ENCODE results near the gene SHOX. TPM values are rescaled to one million over a fixed set of nuclear protein-coding genes. Genes with fewer than 3 reads are reported as not detected.
"Not testable (repeated sequence)": the region's sequence is repeated elsewhere in the genome, so short reads cannot be mapped to it uniquely, and the experiment has no call there.

Gene SHOX
- total RNA-seq, 2 donors from 2014 or later = not detected

GRCh38 chrX:646228-646495 lies 15.6 kb downstream of the SHOX start:
- Mint-ChIP-seq H3K27me3 (ENCODE audit: low read depth) (peaks cover 13% of the 10 kb centered on the region), H3K4me1 (ENCODE audit: low read depth) (no peaks in the 10 kb centered on the region), H3K4me3 (no peak overlapping the region), H3K36me3 (ENCODE audit: insufficient read depth in 2 of 2) (no peaks in the 10 kb centered on the region), H3K9me3 (no peaks in the 10 kb centered on the region), H3K27ac (no peak overlapping the region)
- DNase-seq = no peak
- no peak for ATAC-seq (replicated peaks in 1 of 2)

- H3K36me3 Mint-ChIP-seq (ENCODE audit: insufficient read depth in 2 of 2) = no peaks in the 10 kb centered on the region
- peaks cover 13% of the 10 kb centered on the region for H3K27me3 Mint-ChIP-seq (ENCODE audit: low read depth)
- no peak overlapping the region for H3K27ac Mint-ChIP-seq
- ATAC-seq (replicated peaks in 1 of 2) (peak in 1 of 2 donors; percentile 30), DNase-seq (no peak)
- no peaks in the 10 kb centered on the region for H3K4me1 Mint-ChIP-seq (ENCODE audit: low read depth)
- H3K9me3 Mint-ChIP-seq = no peaks in the 10 kb centered on the region
- no peak overlapping the region for H3K4me3 Mint-ChIP-seq
These were observed 16.2 kb downstream of the SHOX start for GRCh38 chrX:646796-647195.

- H3K4me1 Mint-ChIP-seq (ENCODE audit: low read depth) = no peaks in the 10 kb centered on the region
- H3K36me3 Mint-ChIP-seq (ENCODE audit: insufficient read depth in 2 of 2) = no peaks in the 10 kb centered on the region
- no peak overlapping the region for H3K4me3 Mint-ChIP-seq
- H3K9me3 Mint-ChIP-seq = no peaks in the 10 kb centered on the region
- H3K27me3 Mint-ChIP-seq (ENCODE audit: low read depth) = peaks cover 18% of the 10 kb centered on the region
- DNase-seq (no peak), ATAC-seq (replicated peaks in 1 of 2) (no peak)
- H3K27ac Mint-ChIP-seq = no peak overlapping the region
These were observed 18.6 kb downstream of the SHOX start for GRCh38 chrX:649166-649565.

GRCh38 chrX:650324-650723 lies 19.7 kb downstream of the SHOX start:
- no peak for ATAC-seq (replicated peaks in 1 of 2)
- no peak overlapping the region for H3K4me3 Mint-ChIP-seq
- H3K36me3 Mint-ChIP-seq (ENCODE audit: insufficient read depth in 2 of 2) = no peaks in the 10 kb centered on the region
- no peak overlapping the region for H3K27ac Mint-ChIP-seq
- H3K9me3 Mint-ChIP-seq = no peaks in the 10 kb centered on the region
- peaks cover 11% of the 10 kb centered on the region for H3K27me3 Mint-ChIP-seq (ENCODE audit: low read depth)
- no peak for DNase-seq
- no peaks in the 10 kb centered on the region for H3K4me1 Mint-ChIP-seq (ENCODE audit: low read depth)

GRCh38 chrX:650811-651210 lies 20.2 kb downstream of the SHOX start:
- H3K9me3 Mint-ChIP-seq = no peaks in the 10 kb centered on the region
- ATAC-seq (replicated peaks in 1 of 2) (no peak), DNase-seq (no peak)
- H3K36me3 Mint-ChIP-seq (ENCODE audit: insufficient read depth in 2 of 2) = no peaks in the 10 kb centered on the region
- no peak overlapping the region for H3K27ac Mint-ChIP-seq
- H3K4me3 Mint-ChIP-seq = no peak overlapping the region
- H3K4me1 Mint-ChIP-seq (ENCODE audit: low read depth) = no peaks in the 10 kb centered on the region
- H3K27me3 Mint-ChIP-seq (ENCODE audit: low read depth) = peaks cover 11% of the 10 kb centered on the region

GRCh38 chrX:651922-652321 lies 21.3 kb downstream of the SHOX start:
- not testable (repeated sequence) for ATAC-seq (replicated peaks in 1 of 2); H3K9me3 Mint-ChIP-seq; H3K36me3 Mint-ChIP-seq (ENCODE audit: insufficient read depth in 2 of 2); H3K27me3 Mint-ChIP-seq (ENCODE audit: low read depth); DNase-seq; H3K27ac Mint-ChIP-seq; H3K4me1 Mint-ChIP-seq (ENCODE audit: low read depth); H3K4me3 Mint-ChIP-seq

- Mint-ChIP-seq H3K4me1 (ENCODE audit: low read depth) (no peaks in the 10 kb centered on the region), H3K27me3 (ENCODE audit: low read depth) (peaks cover 4% of the 10 kb centered on the region), H3K9me3 (no peaks in the 10 kb centered on the region), H3K4me3 (no peak overlapping the region), H3K36me3 (ENCODE audit: insufficient read depth in 2 of 2) (no peaks in the 10 kb centered on the region), H3K27ac (no peak overlapping the region)
- ATAC-seq (replicated peaks in 1 of 2) (no peak), DNase-seq (no peak)
These were observed 21.8 kb downstream of the SHOX start for GRCh38 chrX:652341-652741.

GRCh38 chrX:653306-653705 lies 22.7 kb downstream of the SHOX start:
- ATAC-seq (replicated peaks in 1 of 2) = no peak
- H3K4me1 Mint-ChIP-seq (ENCODE audit: low read depth) = no peaks in the 10 kb centered on the region
- H3K9me3 Mint-ChIP-seq = no peaks in the 10 kb centered on the region
- H3K4me3 Mint-ChIP-seq = no peak overlapping the region
- DNase-seq = no peak
- peaks cover 4% of the 10 kb centered on the region for H3K27me3 Mint-ChIP-seq (ENCODE audit: low read depth)
- H3K27ac Mint-ChIP-seq = no peak overlapping the region
- H3K36me3 Mint-ChIP-seq (ENCODE audit: insufficient read depth in 2 of 2) = no peaks in the 10 kb centered on the region

GRCh38 chrX:661154-661553 lies 30.6 kb downstream of the SHOX start:
- Mint-ChIP-seq H3K36me3 (ENCODE audit: insufficient read depth in 2 of 2) (no peaks in the 10 kb centered on the region), H3K9me3 (no peaks in the 10 kb centered on the region), H3K4me3 (no peak overlapping the region), H3K4me1 (ENCODE audit: low read depth) (no peaks in the 10 kb centered on the region), H3K27ac (no peak overlapping the region), H3K27me3 (ENCODE audit: low read depth) (no peaks in the 10 kb centered on the region)
- no peak for DNase-seq
- no peak for ATAC-seq (replicated peaks in 1 of 2)

- ATAC-seq (replicated peaks in 1 of 2) = no peak
- no peaks in the 10 kb centered on the region for H3K9me3 Mint-ChIP-seq
- H3K36me3 Mint-ChIP-seq (ENCODE audit: insufficient read depth in 2 of 2) = no peaks in the 10 kb centered on the region
- H3K4me3 Mint-ChIP-seq = no peak overlapping the region
- H3K27ac Mint-ChIP-seq = no peak overlapping the region
- no peaks in the 10 kb centered on the region for H3K27me3 Mint-ChIP-seq (ENCODE audit: low read depth)
- H3K4me1 Mint-ChIP-seq (ENCODE audit: low read depth) = no peaks in the 10 kb centered on the region
- no peak for DNase-seq
These were observed 31.5 kb downstream of the SHOX start for GRCh38 chrX:662126-662525.

GRCh38 chrX:663841-664240 lies 33.2 kb downstream of the SHOX start:
- Mint-ChIP-seq H3K27ac (no peak overlapping the region), H3K36me3 (ENCODE audit: insufficient read depth in 2 of 2) (no peaks in the 10 kb centered on the region), H3K27me3 (ENCODE audit: low read depth) (no peaks in the 10 kb centered on the region), H3K4me1 (ENCODE audit: low read depth) (no peaks in the 10 kb centered on the region), H3K9me3 (no peaks in the 10 kb centered on the region), H3K4me3 (no peak overlapping the region)
- DNase-seq (no peak), ATAC-seq (replicated peaks in 1 of 2) (no peak)

GRCh38 chrX:666762-667720 lies 36.5 kb downstream of the SHOX start:
- H3K27me3 Mint-ChIP-seq (ENCODE audit: low read depth) = no peaks in the 10 kb centered on the region
- ATAC-seq (replicated peaks in 1 of 2) (no peak), DNase-seq (no peak)
- H3K36me3 Mint-ChIP-seq (ENCODE audit: insufficient read depth in 2 of 2) = no peaks in the 10 kb centered on the region
- H3K27ac Mint-ChIP-seq = no peak overlapping the region
- H3K4me3 Mint-ChIP-seq = no peak overlapping the region
- H3K4me1 Mint-ChIP-seq (ENCODE audit: low read depth) = no peaks in the 10 kb centered on the region
- no peaks in the 10 kb centered on the region for H3K9me3 Mint-ChIP-seq

GRCh38 chrX:670645-671044 lies 40.1 kb downstream of the SHOX start:
- Mint-ChIP-seq H3K27ac (no peak overlapping the region), H3K4me1 (ENCODE audit: low read depth) (no peaks in the 10 kb centered on the region), H3K4me3 (no peak overlapping the region), H3K27me3 (ENCODE audit: low read depth) (no peaks in the 10 kb centered on the region), H3K36me3 (ENCODE audit: insufficient read depth in 2 of 2) (no peaks in the 10 kb centered on the region), H3K9me3 (no peaks in the 10 kb centered on the region)
- ATAC-seq (replicated peaks in 1 of 2) (no peak), DNase-seq (no peak)

- H3K27ac Mint-ChIP-seq = no peak overlapping the region
- no peak overlapping the region for H3K4me3 Mint-ChIP-seq
- DNase-seq (no peak), ATAC-seq (replicated peaks in 1 of 2) (no peak)
- H3K4me1 Mint-ChIP-seq (ENCODE audit: low read depth) = no peaks in the 10 kb centered on the region
- H3K9me3 Mint-ChIP-seq = no peaks in the 10 kb centered on the region
- H3K27me3 Mint-ChIP-seq (ENCODE audit: low read depth) = no peaks in the 10 kb centered on the region
- no peaks in the 10 kb centered on the region for H3K36me3 Mint-ChIP-seq (ENCODE audit: insufficient read depth in 2 of 2)
These were observed 42.3 kb downstream of the SHOX start for GRCh38 chrX:672931-673330.
